Inferior parietal cortex (tissue), 1 donor: ENCODE data around the gene ATRNL1.

Source experiments
- DNase-seq: peaks from one replicate; pipeline ENCODE4 v3.0.0-alpha.2; 2016; ENCODE audit errors: extremely low spot score

The ATRNL1 gene

GRCh38 chr10:115833119-115833518 lies 740.0 kb downstream of the ATRNL1 start:
- no peak for DNase-seq

- no peak for DNase-seq
Observed at GRCh38 chr10:115844591-115844990, 751.4 kb downstream of the ATRNL1 start.

GRCh38 chr10:115845921-115846320 lies 752.8 kb downstream of the ATRNL1 start:
- no peak for DNase-seq

- no peak for DNase-seq
Observed at GRCh38 chr10:115846528-115846927, 753.4 kb downstream of the ATRNL1 start.

GRCh38 chr10:115849197-115849596 lies 756.0 kb downstream of the ATRNL1 start:
- no peak for DNase-seq

GRCh38 chr10:115850666-115851065 lies 757.5 kb downstream of the ATRNL1 start:
- no peak for DNase-seq

GRCh38 chr10:115851695-115852094 lies 758.5 kb downstream of the ATRNL1 start:
- no peak for DNase-seq

- no peak for DNase-seq
Observed at GRCh38 chr10:115854740-115855435, 761.7 kb downstream of the ATRNL1 start.

GRCh38 chr10:115856580-115856979 lies 763.4 kb downstream of the ATRNL1 start:
- DNase-seq: no peak

GRCh38 chr10:115857856-115858255 lies 764.7 kb downstream of the ATRNL1 start:
- no peak for DNase-seq

- no peak for DNase-seq
Observed at GRCh38 chr10:115860182-115861107, 767.3 kb downstream of the ATRNL1 start.

GRCh38 chr10:115861455-115861854 lies 768.3 kb downstream of the ATRNL1 start:
- no peak for DNase-seq

GRCh38 chr10:115861864-115862263 lies 768.7 kb downstream of the ATRNL1 start:
- no peak for DNase-seq

- no peak for DNase-seq
Observed at GRCh38 chr10:115866174-115866573, 773.0 kb downstream of the ATRNL1 start.

- no peak for DNase-seq
Observed at GRCh38 chr10:115866691-115867090, 773.5 kb downstream of the ATRNL1 start.

- no peak for DNase-seq
Observed at GRCh38 chr10:115867305-115867704, 774.1 kb downstream of the ATRNL1 start.

- no peak for DNase-seq
Observed at GRCh38 chr10:115871855-115872254, 778.7 kb downstream of the ATRNL1 start.

GRCh38 chr10:115875172-115875571 lies 782.0 kb downstream of the ATRNL1 start:
- DNase-seq: no peak

GRCh38 chr10:115879372-115880089 lies 786.4 kb downstream of the ATRNL1 start:
- DNase-seq: no peak

GRCh38 chr10:115882021-115882420 lies 788.9 kb downstream of the ATRNL1 start:
- DNase-seq: no peak

- DNase-seq: no peak
Observed at GRCh38 chr10:115883372-115883771, 790.2 kb downstream of the ATRNL1 start.

- no peak for DNase-seq
Observed at GRCh38 chr10:115884331-115884730, 791.2 kb downstream of the ATRNL1 start.
